GM18511 (cell line): ENCODE measurements around the gene TAF1A.

Experiments
- ATAC-seq: cut with Tn5 transposase; IDR thresholded peaks from one replicate; pipeline ENCODE4 v1.9.1; 2021; ENCODE audit warnings: mild to moderate bottlenecking, moderate library complexity; ENCODE audit not compliant: unreplicated experiment

Gene TAF1A

GRCh38 chr1:222540598-222540995, 49.1 kb downstream of the TAF1A start:
- no peak for ATAC-seq

GRCh38 chr1:222539951-222540597, 49.7 kb downstream of the TAF1A start:
- no peak for ATAC-seq

GRCh38 chr1:222535455-222535854, 54.3 kb downstream of the TAF1A start:
- no peak for ATAC-seq

DNA sequence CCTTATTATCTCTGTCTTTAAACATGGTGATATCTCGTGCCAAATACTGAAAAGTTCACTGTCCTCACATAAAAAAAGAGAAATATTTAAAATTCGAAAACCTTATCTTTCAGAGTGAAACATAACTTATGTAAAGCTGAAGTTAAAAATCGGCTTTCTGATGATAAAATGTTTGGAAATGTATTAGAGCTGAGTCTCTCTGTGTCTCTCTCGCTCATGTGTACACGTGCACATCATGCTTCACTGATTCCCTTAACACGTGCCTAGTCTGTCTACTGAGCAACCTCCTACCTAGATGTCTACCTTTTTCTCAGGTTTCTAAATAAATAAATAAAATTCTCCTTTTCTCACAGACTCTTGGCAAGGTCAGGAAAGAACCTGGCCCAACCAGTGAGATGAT, 58.9 kb downstream of the TAF1A start:
- no peak for ATAC-seq

- no peak for ATAC-seq
Measured at GRCh38 chr1:222529916-222530315, 59.8 kb downstream of the TAF1A start.

GRCh38 chr1:222529181-222529580, 60.6 kb downstream of the TAF1A start:
- ATAC-seq = no peak

- no peak for ATAC-seq
Measured at GRCh38 chr1:222525951-222526350, 63.8 kb downstream of the TAF1A start.

GRCh38 chr1:222523852-222524251, 65.9 kb downstream of the TAF1A start:
- ATAC-seq = no peak

- no peak for ATAC-seq
Measured at GRCh38 chr1:222522105-222522915, 67.4 kb downstream of the TAF1A start.

DNA sequence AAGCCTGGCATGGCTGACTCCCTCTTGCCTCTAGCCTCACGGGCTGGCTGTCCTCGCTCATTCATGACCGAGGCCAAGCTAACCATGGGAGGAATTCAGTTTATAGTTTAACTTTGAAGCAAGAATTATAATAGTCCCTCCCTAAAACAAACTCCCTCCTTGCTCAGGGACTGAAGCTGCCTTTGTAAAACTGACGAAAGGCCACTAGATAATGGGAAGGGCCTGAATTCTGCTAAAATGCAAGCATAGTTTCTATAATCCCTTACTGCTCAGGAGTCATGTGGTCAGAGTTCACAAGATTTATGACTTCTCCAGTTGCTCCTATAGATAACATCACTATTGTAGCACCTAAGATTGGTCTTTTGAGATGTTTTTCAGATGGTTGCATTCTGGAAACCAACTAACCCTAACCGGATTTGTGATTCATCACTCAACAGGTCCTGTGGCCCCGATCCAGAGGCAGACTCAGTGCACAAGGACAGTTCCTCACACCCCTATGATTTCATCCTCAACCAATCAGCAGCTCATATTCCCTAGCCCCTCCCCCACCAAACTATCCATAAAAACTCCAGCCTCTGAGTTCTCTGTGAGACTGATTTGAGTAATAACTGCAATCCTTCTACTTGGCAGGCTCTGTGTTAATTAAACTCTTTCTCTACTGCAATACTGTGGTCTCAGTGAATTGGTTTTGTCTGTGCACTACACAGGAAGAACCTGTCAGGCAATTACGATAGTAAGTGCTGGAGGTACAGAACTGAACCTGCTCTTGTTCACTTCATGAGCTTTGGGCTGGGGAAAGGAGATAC, 68.2 kb downstream of the TAF1A start:
- ATAC-seq = no peak
